Spleen (tissue), 11 donors: ENCODE data around the gene PRCD. TPM values are rescaled to one million over a fixed set of nuclear protein-coding genes. Genes with fewer than 3 reads are reported as not detected.

Experiments used
- DNase-seq: peaks from one replicate; pipeline ENCODE4 v3.0.0-alpha.2; 2020
- H3K27ac ChIP-seq, 8 donors: fragments of 200-600 bp; sonication (generic) in 7 of 8; 1 replicate in 4 of 8; 2 replicates in 4 of 8; pipeline versions ENCODE4 v1.5.0 to v1.8.0; 2016 to 2021; ENCODE audit warnings: inconsistent platforms in 4 of 8, mild to moderate bottlenecking in 4 of 8, moderate library complexity in 1 of 8
- H3K27me3 ChIP-seq, 7 donors: fragments of 200-600 bp; sonication (generic) in 6 of 7; replicated peaks in 1 of 7; 1 replicate in 4 of 7; 2 replicates in 3 of 7; pipeline versions ENCODE4 v1.5.0 to v1.8.0; 2016 to 2021; ENCODE audit warnings: inconsistent platforms in 3 of 7, mild to moderate bottlenecking in 1 of 7
- H3K36me3 ChIP-seq, 6 donors: fragments of 200-600 bp; sonication (generic) in 5 of 6; 1 replicate in 4 of 6; 2 replicates in 2 of 6; pipeline versions ENCODE4 v1.5.0 to v1.8.0; 2016 to 2021; ENCODE audit warnings: inconsistent platforms in 2 of 6
- H3K4me1 ChIP-seq, 6 donors: fragments of 200-600 bp; sonication (generic) in 5 of 6; 1 replicate in 3 of 6; 2 replicates in 3 of 6; pipeline versions ENCODE4 v1.5.0 to v1.8.0; 2016 to 2021; ENCODE audit warnings: inconsistent platforms in 3 of 6
- H3K4me3 ChIP-seq, 8 donors: fragments of 200-600 bp; sonication (generic) in 7 of 8; 1 replicate in 4 of 8; 2 replicates in 4 of 8; pipeline versions ENCODE4 v1.5.0 to v1.8.0; 2016 to 2021; ENCODE audit warnings: inconsistent platforms in 4 of 8, mild to moderate bottlenecking in 4 of 8, moderate library complexity in 2 of 8
- H3K9me3 ChIP-seq, 8 donors: fragments of 200-600 bp; sonication (generic) in 7 of 8; 1 replicate in 4 of 8; 2 replicates in 4 of 8; pipeline versions ENCODE4 v1.5.0 to v1.8.0; 2016 to 2021; ENCODE audit warnings: inconsistent platforms in 4 of 8
- POLR2A ChIP-seq, 3 donors: fragments of 450-650 bp; IDR thresholded peaks; one replicate each; pipeline ENCODE4 v1.5.1; 2017; ENCODE audit warnings: antibody characterized with exemption in 3 of 3, mild to moderate bottlenecking in 1 of 3
- POLR2AphosphoS5 ChIP-seq, 3 donors: sonication (generic); formaldehyde crosslinking; IDR thresholded peaks; one replicate each; pipeline ENCODE4 v1.5.1; 2017; ENCODE audit warnings: antibody characterized with exemption in 3 of 3
- WGBS, 5 donors: extraction: QIAGEN DNeasy Blood & Tissue Kit in 3 of 5; methylation state at CpG; one replicate each; pipeline versions ENCODE4 v1.1.5 to v1.1.7; 2013 to 2018; 5-methylcytosine and 5-hydroxymethylcytosine counted together
- intact Hi-C: fragments of 100-400 bp; cut with DNase I; formaldehyde crosslinking; loops from one replicate; pipeline ENCODE4 v1.15.0; 2023; ENCODE audit warnings: low total_unique reads
- polyA plus RNA-seq, 3 donors: library from polyadenylated mRNA; stranded (reverse); fragments of 200-250 nt; gene quantifications; one replicate each; pipeline ENCODE4 v1.2.1, GENCODE V29; 2013
- total RNA-seq, 7 donors: library from RNA; depleted of rRNA in 3 of 7; stranded (reverse); fragments of >200 nt in 3 of 7; fragmentation: NEBNext Ultra II Directional in 4 of 7; extraction: Animal tissue kit (Norgen Biotek cat#: 25700) in 4 of 7; gene quantifications; one replicate each; pipeline versions ENCODE4 v1.1.0 to v1.2.1, GENCODE V29; 2016 to 2021
- TF ChIP-seq, protein P1 (sequence below), 11 experiments: fragments of 200-600 bp in 7 of 11; fragments of 450-650 bp in 4 of 11; sonication (generic) in 4 of 11; IDR thresholded peaks in 8 of 11; conservative IDR thresholded peaks in 3 of 11; 1 replicate in 7 of 11; 2 replicates in 4 of 11; pipeline versions ENCODE4 v1.4.0 to v1.8.0; 2016 to 2021; ENCODE audit warnings: antibody characterized with exemption in 11 of 11, inconsistent platforms in 4 of 11, mild to moderate bottlenecking in 1 of 11
- donor health status: healthy with polysubstance abuse.
- donor health status: DM: no; HTN: no; CAD: no; lungs with moderate emphysema.
- donor health status: DM: no; HTN: no; CAD: no.
- donor health status: Bipolar disorder and iron deficiency.
- donor health status: healthy.
- donor health status: DM: no; HTN: no; CAD: no.
- donor health status: DM: yes; HTN: yes; CAD: no.

PRCD gene
- total and polyA plus RNA-seq, 10 donors: 3.5 to 54.1 (median 11.8) TPM

DNA sequence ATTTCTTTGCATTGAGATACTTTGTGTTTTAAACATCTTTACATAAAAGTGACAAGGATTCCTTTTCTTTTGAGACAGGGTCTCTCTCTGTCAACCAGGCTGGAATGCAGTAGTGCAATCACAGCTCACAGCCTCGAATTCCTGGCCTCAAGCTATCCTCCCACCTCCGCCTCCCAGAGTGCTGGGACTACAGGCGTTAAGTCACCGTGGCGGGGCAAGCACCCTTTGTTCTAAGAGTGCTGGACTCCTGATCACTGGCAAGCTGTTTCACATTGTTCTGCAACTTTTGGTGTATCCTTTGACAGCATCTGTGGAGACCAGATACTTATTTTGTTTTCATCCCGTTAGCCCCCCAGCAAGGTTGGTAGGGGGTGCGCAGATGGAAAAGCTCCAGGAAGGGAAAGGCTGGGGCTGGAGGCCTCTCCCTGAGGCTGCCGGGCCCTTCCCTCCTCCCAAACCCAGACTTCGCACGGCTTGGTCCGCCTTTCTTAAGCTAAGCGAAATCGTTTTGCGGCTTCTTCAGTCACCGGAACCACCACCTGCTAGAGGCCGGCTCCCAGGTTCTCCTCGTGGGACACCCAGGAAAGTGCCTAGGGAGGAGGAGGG, 44.7 kb downstream of the PRCD start:
- H3K27me3 ChIP-seq: peaks cover 0 to 57% (median 12%) of the 10 kb centered on the region in 7 donors
- no peaks in the 10 kb centered on the region for H3K9me3 ChIP-seq
- DNase-seq: no peak
- peak overlapping the region in 7 of 8 donors; percentile 67 to 87 (median 80) for H3K27ac ChIP-seq
- TF ChIP-seq, protein P1, sequence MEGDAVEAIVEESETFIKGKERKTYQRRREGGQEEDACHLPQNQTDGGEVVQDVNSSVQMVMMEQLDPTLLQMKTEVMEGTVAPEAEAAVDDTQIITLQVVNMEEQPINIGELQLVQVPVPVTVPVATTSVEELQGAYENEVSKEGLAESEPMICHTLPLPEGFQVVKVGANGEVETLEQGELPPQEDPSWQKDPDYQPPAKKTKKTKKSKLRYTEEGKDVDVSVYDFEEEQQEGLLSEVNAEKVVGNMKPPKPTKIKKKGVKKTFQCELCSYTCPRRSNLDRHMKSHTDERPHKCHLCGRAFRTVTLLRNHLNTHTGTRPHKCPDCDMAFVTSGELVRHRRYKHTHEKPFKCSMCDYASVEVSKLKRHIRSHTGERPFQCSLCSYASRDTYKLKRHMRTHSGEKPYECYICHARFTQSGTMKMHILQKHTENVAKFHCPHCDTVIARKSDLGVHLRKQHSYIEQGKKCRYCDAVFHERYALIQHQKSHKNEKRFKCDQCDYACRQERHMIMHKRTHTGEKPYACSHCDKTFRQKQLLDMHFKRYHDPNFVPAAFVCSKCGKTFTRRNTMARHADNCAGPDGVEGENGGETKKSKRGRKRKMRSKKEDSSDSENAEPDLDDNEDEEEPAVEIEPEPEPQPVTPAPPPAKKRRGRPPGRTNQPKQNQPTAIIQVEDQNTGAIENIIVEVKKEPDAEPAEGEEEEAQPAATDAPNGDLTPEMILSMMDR (IDR thresholded peaks at IDR 0.05 in 8 of 11, conservative IDR thresholded peaks at IDR 0.05 in 3 of 11): no peak
- TF ChIP-seq POLR2AphosphoS5 (IDR thresholded peaks at IDR 0.05): no peak
- TF ChIP-seq POLR2A (IDR thresholded peaks at IDR 0.05): no peak
- H3K36me3 ChIP-seq: no peaks in the 10 kb centered on the region
- peaks cover 7 to 34% (median 29%) of the 10 kb centered on the region in 6 donors for H3K4me1 ChIP-seq
- peak overlapping the region; percentile 42 to 74 (median 57) for H3K4me3 ChIP-seq
- 26 to 29% (median 28%) methylated on average over 17 of the region's 17 CpGs for WGBS, 5 donors
- intact Hi-C loops: no loop called here

GRCh38 chr17:76585033-76585648, 45.3 kb downstream of the PRCD start:
- intact Hi-C loops: no loop called here
- H3K27me3 ChIP-seq: peaks cover 0 to 60% (median 12%) of the 10 kb centered on the region in 7 donors
- H3K9me3 ChIP-seq: no peaks in the 10 kb centered on the region
- peaks cover 7 to 34% (median 29%) of the 10 kb centered on the region in 6 donors for H3K4me1 ChIP-seq
- H3K27ac ChIP-seq: peak overlapping the region; percentile 19 to 87 (median 74)
- peak overlapping the region; percentile 42 to 74 (median 57) for H3K4me3 ChIP-seq
- 0 to 3% (median 1%) methylated on average over 25 to 62 of the region's 62 CpGs for WGBS, 5 donors
- peak; percentile 86 for DNase-seq
- TF ChIP-seq POLR2A (IDR thresholded peaks at IDR 0.05) (no peak), POLR2AphosphoS5 (IDR thresholded peaks at IDR 0.05) (peak; percentile 21 to 72 (median 58))
- TF ChIP-seq, protein P1 (IDR thresholded peaks at IDR 0.05 in 8 of 11, conservative IDR thresholded peaks at IDR 0.05 in 3 of 11): no peak
- H3K36me3 ChIP-seq: no peaks in the 10 kb centered on the region

DNA sequence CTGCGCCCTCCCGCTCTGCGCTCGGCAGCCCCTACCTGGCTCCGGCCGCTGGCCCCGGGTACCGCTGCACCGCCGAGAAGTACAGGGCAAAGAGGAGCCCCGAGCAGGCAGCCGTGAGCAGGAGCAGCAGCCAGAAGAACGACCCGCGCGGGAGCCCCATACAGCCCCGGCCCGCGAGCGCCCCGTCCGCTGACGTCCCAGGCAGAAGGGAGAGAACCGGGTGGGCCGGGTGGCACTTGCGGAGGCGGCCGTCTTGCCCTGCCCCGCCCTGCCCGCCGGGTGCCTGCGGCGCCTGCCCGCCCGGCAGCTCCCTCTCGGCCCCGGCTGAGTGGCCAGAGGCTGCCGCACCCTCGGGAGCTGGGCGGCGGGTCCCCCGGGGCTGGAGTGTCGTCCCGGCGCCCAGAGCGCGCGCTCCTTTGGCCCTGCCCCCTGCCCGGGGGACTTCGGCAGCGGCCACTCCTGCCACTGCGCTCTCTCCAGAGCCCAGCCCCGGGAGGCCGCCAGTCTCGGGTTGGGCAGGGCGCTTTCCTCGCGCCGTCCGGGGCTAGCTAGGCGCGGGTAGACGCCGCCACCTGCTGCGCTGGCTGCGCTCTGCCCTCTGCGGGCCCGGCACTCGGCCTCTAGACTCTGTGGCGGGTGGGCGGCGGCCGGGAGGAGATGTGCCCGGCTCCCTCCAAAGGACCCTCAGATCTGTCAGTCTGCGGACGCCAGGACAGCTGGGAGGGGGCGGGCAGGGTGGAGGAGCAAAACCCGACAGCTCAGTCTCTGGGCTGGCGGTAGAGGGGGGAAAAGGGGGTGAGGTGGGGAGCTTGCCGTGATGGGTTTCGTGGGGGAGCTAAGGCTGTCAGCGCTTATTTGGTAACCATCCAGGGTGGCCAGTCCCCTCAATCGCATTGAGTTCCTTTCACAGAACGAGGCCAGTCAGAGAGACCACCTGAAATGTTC, 46.1 kb downstream of the PRCD start, which contains the start of gene ST6GALNAC2:
Gene ST6GALNAC2, minus strand, starts transcription at position 212 of the 945 bp plus-strand sequence. Its CDS starts 52 bp downstream, at position 160.
- Histone ChIP-seq H3K9me3 (no peaks in the 10 kb centered on the region), H3K36me3 (no peaks in the 10 kb centered on the region), H3K4me1 (peaks cover 7 to 34% (median 29%) of the 10 kb centered on the region in 6 donors), H3K4me3 (peak within 1 kb of the TSS; percentile 42 to 74 (median 57)), H3K27ac (peak within 1 kb of the TSS; percentile 19 to 87 (median 74)), H3K27me3 (peaks cover 0 to 60% (median 12%) of the 10 kb centered on the region in 7 donors)
- intact Hi-C loops: no loop called here
- TF ChIP-seq POLR2A (IDR thresholded peaks at IDR 0.05) (no peak), POLR2AphosphoS5 (IDR thresholded peaks at IDR 0.05) (peak; percentile 41 to 77 (median 69))
- TF ChIP-seq, protein P1 (IDR thresholded peaks at IDR 0.05 in 8 of 11, conservative IDR thresholded peaks at IDR 0.05 in 3 of 11): peak in 9 of 11 experiments; percentile 18 to 63 (median 52)
- DNase-seq: peak; percentile 94
- WGBS, 5 donors: 0 to 6% (median 1%) methylated on average over 11 to 84 of the region's 84 CpGs
